A549 (cell line): ENCODE data around the gene HSD3B7.

Experiments used
- CBX8 ChIP-seq: fragments of 200-600 bp; sonication (generic); IDR thresholded peaks from 2 replicates; pipeline ENCODE4 v1.6.1; 2016
- HEYL ChIP-seq: fragments of 250-450 bp; sonication (Bioruptor Pico); IDR thresholded peaks from 2 replicates; pipeline ENCODE4 v1.8.0; 2021; ENCODE audit warnings: mild to moderate bottlenecking, moderate library complexity
- JUN ChIP-seq, 2 experiments: fragments of >200 bp; sonication (Bioruptor Twin); formaldehyde crosslinking; IDR thresholded peaks; 2 replicates in 1 of 2; 3 replicates in 1 of 2; pipeline ENCODE4 v1.6.1; 2016 to 2017
- MAZ ChIP-seq: fragments of 150-350 bp; IDR thresholded peaks from 2 replicates; pipeline ENCODE4 v1.6.1; 2014; ENCODE audit warnings: antibody characterized with exemption, low read depth, low read length, borderline replicate concordance
- RCOR1 ChIP-seq: fragments of 150-350 bp; IDR thresholded peaks from 2 replicates; pipeline ENCODE4 v1.6.1; 2014; ENCODE audit warnings: antibody characterized with exemption, low read length, low read depth
- ZSCAN20 ChIP-seq: fragments of 250-450 bp; sonication (Bioruptor Pico); IDR thresholded peaks from 2 replicates; pipeline ENCODE4 v1.8.0; 2022; ENCODE audit warnings: mild to moderate bottlenecking, moderate library complexity
- TF ChIP-seq, protein P1 (sequence below): fragments of >200 bp; sonication (Bioruptor Twin); formaldehyde crosslinking; IDR thresholded peaks from 3 replicates; pipeline ENCODE4 v1.5.1; 2016
- TF ChIP-seq, protein P2 (sequence below): IDR thresholded peaks from 2 replicates; pipeline ENCODE4 v1.6.1; 2012

GRCh38 chr16:30982548-30983288 lies 2.3 kb upstream of the HSD3B7 start:
- TF ChIP-seq, protein P1, sequence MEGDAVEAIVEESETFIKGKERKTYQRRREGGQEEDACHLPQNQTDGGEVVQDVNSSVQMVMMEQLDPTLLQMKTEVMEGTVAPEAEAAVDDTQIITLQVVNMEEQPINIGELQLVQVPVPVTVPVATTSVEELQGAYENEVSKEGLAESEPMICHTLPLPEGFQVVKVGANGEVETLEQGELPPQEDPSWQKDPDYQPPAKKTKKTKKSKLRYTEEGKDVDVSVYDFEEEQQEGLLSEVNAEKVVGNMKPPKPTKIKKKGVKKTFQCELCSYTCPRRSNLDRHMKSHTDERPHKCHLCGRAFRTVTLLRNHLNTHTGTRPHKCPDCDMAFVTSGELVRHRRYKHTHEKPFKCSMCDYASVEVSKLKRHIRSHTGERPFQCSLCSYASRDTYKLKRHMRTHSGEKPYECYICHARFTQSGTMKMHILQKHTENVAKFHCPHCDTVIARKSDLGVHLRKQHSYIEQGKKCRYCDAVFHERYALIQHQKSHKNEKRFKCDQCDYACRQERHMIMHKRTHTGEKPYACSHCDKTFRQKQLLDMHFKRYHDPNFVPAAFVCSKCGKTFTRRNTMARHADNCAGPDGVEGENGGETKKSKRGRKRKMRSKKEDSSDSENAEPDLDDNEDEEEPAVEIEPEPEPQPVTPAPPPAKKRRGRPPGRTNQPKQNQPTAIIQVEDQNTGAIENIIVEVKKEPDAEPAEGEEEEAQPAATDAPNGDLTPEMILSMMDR, result no peak
- TF ChIP-seq RCOR1 (no peak), MAZ (no peak), HEYL (CRISPR knock-in tag) (no peak), JUN (IDR thresholded peaks at IDR 0.05) (no peak), ZSCAN20 (CRISPR knock-in tag) (no peak), CBX8 (no peak)
- TF ChIP-seq, protein P2, sequence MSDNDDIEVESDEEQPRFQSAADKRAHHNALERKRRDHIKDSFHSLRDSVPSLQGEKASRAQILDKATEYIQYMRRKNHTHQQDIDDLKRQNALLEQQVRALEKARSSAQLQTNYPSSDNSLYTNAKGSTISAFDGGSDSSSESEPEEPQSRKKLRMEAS, result no peak
